Loucy (cell line): ENCODE data around the gene HOXB8.

Experiments used
- EZH2phosphoT487 ChIP-seq: fragments of 200-600 bp; IDR thresholded peaks from 2 replicates; pipeline ENCODE4 v1.6.1; 2018; ENCODE audit warnings: antibody characterized with exemption, mild to moderate bottlenecking, moderate library complexity, borderline replicate concordance
- TF ChIP-seq, protein P1 (sequence below): fragments of 200-600 bp; sonication (generic); conservative IDR thresholded peaks from 2 replicates; pipeline ENCODE4 v1.5.1; 2014; ENCODE audit warnings: mild to moderate bottlenecking, antibody characterized with exemption, low read length

- TF ChIP-seq, protein P1, sequence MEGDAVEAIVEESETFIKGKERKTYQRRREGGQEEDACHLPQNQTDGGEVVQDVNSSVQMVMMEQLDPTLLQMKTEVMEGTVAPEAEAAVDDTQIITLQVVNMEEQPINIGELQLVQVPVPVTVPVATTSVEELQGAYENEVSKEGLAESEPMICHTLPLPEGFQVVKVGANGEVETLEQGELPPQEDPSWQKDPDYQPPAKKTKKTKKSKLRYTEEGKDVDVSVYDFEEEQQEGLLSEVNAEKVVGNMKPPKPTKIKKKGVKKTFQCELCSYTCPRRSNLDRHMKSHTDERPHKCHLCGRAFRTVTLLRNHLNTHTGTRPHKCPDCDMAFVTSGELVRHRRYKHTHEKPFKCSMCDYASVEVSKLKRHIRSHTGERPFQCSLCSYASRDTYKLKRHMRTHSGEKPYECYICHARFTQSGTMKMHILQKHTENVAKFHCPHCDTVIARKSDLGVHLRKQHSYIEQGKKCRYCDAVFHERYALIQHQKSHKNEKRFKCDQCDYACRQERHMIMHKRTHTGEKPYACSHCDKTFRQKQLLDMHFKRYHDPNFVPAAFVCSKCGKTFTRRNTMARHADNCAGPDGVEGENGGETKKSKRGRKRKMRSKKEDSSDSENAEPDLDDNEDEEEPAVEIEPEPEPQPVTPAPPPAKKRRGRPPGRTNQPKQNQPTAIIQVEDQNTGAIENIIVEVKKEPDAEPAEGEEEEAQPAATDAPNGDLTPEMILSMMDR = no peak
- no peak for TF ChIP-seq EZH2phosphoT487
Measured at GRCh38 chr17:48609759-48610281, 5.3 kb downstream of the HOXB8 start.
